PFSK-1 (cell line): ENCODE data around the gene MAP2.

ENCODE experiments used
- FOXP2 ChIP-seq: optimal IDR thresholded peaks from 2 replicates; pipeline ENCODE3; 2011; ENCODE audit warnings: borderline replicate concordance, control low read depth, inconsistent platforms; ENCODE audit not compliant: insufficient read depth; ENCODE audit errors: extremely low read length, extremely low read depth
- POLR2AphosphoS5 ChIP-seq: IDR thresholded peaks from 2 replicates; pipeline ENCODE4 v1.6.1; 2012; ENCODE audit warnings: low read depth, mild to moderate bottlenecking, control low read depth, low read length, moderate library complexity
- SIN3A ChIP-seq: IDR thresholded peaks from 2 replicates; pipeline ENCODE4 v1.6.1; 2012; ENCODE audit warnings: mild to moderate bottlenecking, low read length, moderate library complexity, borderline replicate concordance; ENCODE audit not compliant: insufficient read depth
- TAF1 ChIP-seq: IDR thresholded peaks from 2 replicates; pipeline ENCODE4 v1.6.1; 2012; ENCODE audit warnings: low read length, control low read depth, borderline replicate concordance; ENCODE audit not compliant: insufficient read depth
- TF ChIP-seq, protein P1 (sequence below), 2 experiments: IDR thresholded peaks; 2 replicates each; pipeline versions ENCODE4 v1.6.1 to v1.8.0; 2011 to 2012; ENCODE audit warnings: low read depth in 2 of 2, low read length in 2 of 2, control low read depth in 1 of 2, inconsistent platforms in 1 of 2, mild to moderate bottlenecking in 1 of 2, moderate library complexity in 1 of 2; ENCODE audit not compliant: insufficient read depth in 1 of 2

MAP2 gene

DNA sequence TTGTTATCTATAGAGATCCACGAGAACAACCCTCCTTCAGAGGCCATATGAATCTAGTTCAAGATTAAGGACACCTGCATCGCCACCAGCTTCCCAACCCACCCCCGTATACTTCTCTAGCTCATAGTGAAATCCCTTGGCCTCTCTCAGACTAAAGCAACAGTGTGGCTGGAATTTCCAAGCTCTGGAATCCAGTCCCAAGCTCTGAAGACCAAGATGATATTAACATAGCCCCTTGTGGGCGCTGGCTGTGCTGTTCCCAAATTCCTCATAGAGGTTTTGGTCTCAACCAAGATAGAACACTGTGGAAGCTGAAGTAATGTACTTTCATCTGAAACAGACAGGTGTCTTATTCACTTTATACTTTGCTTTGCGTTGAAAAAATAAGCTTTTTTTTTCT is 139.6 kb downstream of the MAP2 start:
- no peak for TF ChIP-seq FOXP2
- no peak for TF ChIP-seq SIN3A
- TF ChIP-seq, protein P1, sequence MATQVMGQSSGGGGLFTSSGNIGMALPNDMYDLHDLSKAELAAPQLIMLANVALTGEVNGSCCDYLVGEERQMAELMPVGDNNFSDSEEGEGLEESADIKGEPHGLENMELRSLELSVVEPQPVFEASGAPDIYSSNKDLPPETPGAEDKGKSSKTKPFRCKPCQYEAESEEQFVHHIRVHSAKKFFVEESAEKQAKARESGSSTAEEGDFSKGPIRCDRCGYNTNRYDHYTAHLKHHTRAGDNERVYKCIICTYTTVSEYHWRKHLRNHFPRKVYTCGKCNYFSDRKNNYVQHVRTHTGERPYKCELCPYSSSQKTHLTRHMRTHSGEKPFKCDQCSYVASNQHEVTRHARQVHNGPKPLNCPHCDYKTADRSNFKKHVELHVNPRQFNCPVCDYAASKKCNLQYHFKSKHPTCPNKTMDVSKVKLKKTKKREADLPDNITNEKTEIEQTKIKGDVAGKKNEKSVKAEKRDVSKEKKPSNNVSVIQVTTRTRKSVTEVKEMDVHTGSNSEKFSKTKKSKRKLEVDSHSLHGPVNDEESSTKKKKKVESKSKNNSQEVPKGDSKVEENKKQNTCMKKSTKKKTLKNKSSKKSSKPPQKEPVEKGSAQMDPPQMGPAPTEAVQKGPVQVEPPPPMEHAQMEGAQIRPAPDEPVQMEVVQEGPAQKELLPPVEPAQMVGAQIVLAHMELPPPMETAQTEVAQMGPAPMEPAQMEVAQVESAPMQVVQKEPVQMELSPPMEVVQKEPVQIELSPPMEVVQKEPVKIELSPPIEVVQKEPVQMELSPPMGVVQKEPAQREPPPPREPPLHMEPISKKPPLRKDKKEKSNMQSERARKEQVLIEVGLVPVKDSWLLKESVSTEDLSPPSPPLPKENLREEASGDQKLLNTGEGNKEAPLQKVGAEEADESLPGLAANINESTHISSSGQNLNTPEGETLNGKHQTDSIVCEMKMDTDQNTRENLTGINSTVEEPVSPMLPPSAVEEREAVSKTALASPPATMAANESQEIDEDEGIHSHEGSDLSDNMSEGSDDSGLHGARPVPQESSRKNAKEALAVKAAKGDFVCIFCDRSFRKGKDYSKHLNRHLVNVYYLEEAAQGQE (IDR thresholded peaks at IDR 0.05; ENCODE audit: insufficient read depth in 1 of 2, low read depth in 2 of 2, low read length in 2 of 2) = no peak
- no peak for TF ChIP-seq TAF1
- no peak for TF ChIP-seq POLR2AphosphoS5

DNA sequence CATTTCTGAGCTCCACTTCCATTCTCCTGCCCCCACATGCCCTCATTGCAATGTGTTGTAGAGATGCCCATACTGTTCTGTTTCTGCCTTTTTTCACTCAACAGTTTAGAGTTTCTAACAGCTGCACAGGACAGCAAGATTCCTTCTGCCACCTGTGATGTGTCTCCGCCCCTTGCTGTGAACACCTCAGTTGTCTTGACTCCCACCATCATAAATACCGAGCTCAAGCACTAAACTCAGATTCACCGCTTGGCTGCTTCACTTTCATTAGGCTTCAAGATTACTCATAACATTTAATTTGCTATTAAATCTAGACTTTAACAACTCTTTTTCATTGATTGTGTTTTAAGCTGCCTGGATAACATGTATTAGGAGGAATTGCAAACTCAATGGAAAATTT is 141.0 kb downstream of the MAP2 start:
- TF ChIP-seq TAF1 (no peak), POLR2AphosphoS5 (no peak), SIN3A (no peak), FOXP2 (no peak)
- TF ChIP-seq, protein P1 (IDR thresholded peaks at IDR 0.05; ENCODE audit: insufficient read depth in 1 of 2, low read depth in 2 of 2, low read length in 2 of 2) = no peak

DNA sequence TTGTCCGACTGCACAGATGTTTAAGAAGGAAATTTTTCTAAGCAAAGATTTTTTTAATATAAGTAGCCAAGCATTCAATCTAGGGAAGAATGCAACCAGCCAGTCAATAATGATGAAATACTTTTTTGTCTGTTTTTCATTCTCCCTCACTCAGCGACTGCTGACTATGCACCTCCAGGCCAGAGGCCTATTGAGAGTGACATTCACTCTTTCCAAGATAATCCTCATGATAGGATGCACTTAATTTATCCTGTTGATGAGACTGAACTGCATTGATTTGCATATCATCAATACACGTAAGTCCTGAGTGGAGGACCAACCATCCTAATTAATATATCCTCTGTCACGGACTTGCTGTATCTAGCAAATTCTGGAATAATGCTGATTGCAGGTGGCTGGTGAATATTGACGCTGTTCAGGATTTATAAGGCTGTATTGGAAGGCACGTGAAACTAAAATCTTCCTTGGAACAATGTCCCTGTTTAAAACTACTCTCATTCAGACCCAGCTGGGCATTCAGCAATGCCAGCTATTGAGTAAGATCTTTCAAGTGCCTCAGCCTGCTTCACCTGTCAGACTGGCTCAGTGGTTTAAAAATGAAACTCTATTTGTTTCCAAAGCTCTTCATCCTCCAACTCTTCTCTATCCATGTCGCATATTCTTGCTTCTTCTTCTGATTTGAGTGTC is 142.2 kb downstream of the MAP2 start:
- TF ChIP-seq SIN3A (no peak), FOXP2 (no peak)
- TF ChIP-seq, protein P1 (IDR thresholded peaks at IDR 0.05; ENCODE audit: insufficient read depth in 1 of 2, low read depth in 2 of 2, low read length in 2 of 2) = no peak

DNA sequence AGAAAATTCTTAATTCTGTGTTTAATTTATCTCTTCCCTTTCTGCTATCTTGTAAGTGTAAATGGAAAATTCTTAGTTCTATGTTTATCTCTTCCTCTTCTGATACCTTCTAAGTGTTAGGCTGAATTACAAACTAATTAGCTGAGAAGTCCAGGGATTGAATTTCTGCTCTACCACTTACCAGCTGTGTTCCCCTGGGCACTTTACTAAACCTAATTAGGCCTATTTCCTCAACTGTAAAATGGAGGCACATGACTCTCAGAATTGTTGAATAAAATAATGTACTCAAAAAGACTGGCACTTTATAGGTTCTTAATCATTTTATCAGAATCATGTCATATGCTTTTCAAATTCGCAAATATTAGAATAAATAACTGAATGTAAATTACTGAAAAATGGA is 146.3 kb downstream of the MAP2 start:
- TF ChIP-seq, protein P1 (IDR thresholded peaks at IDR 0.05; ENCODE audit: insufficient read depth in 1 of 2, low read depth in 2 of 2, low read length in 2 of 2) = no peak
- TF ChIP-seq SIN3A = no peak
- TF ChIP-seq POLR2AphosphoS5 = no peak
- TF ChIP-seq TAF1 = no peak
- no peak for TF ChIP-seq FOXP2

DNA sequence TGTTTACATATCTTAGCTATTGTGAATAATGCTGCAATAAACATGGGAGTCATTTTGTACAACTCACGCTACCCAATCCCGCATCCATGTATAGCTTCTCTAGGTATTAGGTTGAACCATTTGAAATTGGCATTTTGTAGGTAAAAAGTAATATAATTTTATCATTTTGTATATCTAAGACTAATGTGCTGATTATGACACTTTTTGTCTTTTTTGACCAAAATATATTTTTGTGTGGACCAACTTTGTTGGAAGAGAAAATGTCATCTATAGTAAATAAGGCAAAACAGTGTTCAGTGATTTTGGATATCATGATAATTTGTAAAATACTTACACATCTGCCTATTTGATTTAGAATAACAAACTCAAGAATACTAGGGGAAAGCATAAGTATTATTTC is 150.7 kb downstream of the MAP2 start:
- TF ChIP-seq TAF1 = no peak
- TF ChIP-seq, protein P1 (IDR thresholded peaks at IDR 0.05; ENCODE audit: insufficient read depth in 1 of 2, low read depth in 2 of 2, low read length in 2 of 2) = no peak
- no peak for TF ChIP-seq POLR2AphosphoS5
- no peak for TF ChIP-seq SIN3A
- no peak for TF ChIP-seq FOXP2
